ENCODE results near the gene SDK2. TPM values are rescaled to one million over a fixed set of nuclear protein-coding genes. Genes with fewer than 3 reads are reported as not detected.

The SDK2 gene
- total and polyA plus RNA-seq, 2 experiments from 2014 or later = 0.59 to 1.2 TPM

GRCh38 chr17:73349138-73349537 is 295.1 kb downstream of the SDK2 start:
- 53% methylated on average over 6 of the region's 6 CpGs for WGBS (ENCODE audit: low lambda C conversion rate, missing lambda C conversion rate)
- Histone ChIP-seq H3K4me2 (no peak overlapping the region), H3K36me3 (replicated peaks; ENCODE audit: insufficient read depth, low read depth) (no peaks in the 10 kb centered on the region), H4K20me1 (ENCODE audit: insufficient read depth, poor library complexity, severe bottlenecking) (no peaks in the 10 kb centered on the region), H3K9me2 (replicated peaks; ENCODE audit: insufficient read depth) (no peaks in the 10 kb centered on the region), H3K27ac (peak overlapping the region; percentile 93), H3K4me3 (no peak overlapping the region), H3K79me2 (no peaks in the 10 kb centered on the region), H3K9me3 (ENCODE audit: low read depth) (no peaks in the 10 kb centered on the region), H3K27me3 (no peaks in the 10 kb centered on the region), H3K4me1 (ENCODE audit: insufficient read depth) (peaks cover 39% of the 10 kb centered on the region), H2AFZ (no peak overlapping the region)
- TF ChIP-seq, protein P1, sequence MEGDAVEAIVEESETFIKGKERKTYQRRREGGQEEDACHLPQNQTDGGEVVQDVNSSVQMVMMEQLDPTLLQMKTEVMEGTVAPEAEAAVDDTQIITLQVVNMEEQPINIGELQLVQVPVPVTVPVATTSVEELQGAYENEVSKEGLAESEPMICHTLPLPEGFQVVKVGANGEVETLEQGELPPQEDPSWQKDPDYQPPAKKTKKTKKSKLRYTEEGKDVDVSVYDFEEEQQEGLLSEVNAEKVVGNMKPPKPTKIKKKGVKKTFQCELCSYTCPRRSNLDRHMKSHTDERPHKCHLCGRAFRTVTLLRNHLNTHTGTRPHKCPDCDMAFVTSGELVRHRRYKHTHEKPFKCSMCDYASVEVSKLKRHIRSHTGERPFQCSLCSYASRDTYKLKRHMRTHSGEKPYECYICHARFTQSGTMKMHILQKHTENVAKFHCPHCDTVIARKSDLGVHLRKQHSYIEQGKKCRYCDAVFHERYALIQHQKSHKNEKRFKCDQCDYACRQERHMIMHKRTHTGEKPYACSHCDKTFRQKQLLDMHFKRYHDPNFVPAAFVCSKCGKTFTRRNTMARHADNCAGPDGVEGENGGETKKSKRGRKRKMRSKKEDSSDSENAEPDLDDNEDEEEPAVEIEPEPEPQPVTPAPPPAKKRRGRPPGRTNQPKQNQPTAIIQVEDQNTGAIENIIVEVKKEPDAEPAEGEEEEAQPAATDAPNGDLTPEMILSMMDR (IDR thresholded peaks at IDR 0.05; ENCODE audit: poor library complexity) = no peak
- peak; percentile 66 for DNase-seq (ENCODE audit: low spot score)

DNA sequence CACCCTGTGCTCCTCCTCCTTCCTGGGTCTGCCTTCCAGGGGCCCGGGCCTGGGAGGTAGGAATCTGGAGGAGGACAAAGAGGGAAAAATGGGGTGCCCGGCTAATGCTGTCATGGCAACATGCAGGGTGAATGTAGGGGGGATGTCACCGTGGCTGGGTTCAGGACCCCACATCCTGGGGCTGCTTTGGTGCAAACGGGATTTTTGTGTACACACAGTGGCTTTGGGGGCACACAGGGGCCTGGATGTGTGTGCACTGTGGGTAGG is 295.5 kb downstream of the SDK2 start:
- peaks cover 42% of the 10 kb centered on the region for H3K4me1 ChIP-seq (ENCODE audit: insufficient read depth)
- no peaks in the 10 kb centered on the region for H3K9me2 ChIP-seq (replicated peaks; ENCODE audit: insufficient read depth)
- no peaks in the 10 kb centered on the region for H3K36me3 ChIP-seq (replicated peaks; ENCODE audit: insufficient read depth, low read depth)
- 53% methylated on average over 4 of the region's 4 CpGs for WGBS (ENCODE audit: low lambda C conversion rate, missing lambda C conversion rate)
- no peak overlapping the region for H2AFZ ChIP-seq
- H3K27me3 ChIP-seq = no peaks in the 10 kb centered on the region
- no peaks in the 10 kb centered on the region for H3K9me3 ChIP-seq (ENCODE audit: low read depth)
- no peaks in the 10 kb centered on the region for H3K79me2 ChIP-seq
- no peaks in the 10 kb centered on the region for H4K20me1 ChIP-seq (ENCODE audit: insufficient read depth, poor library complexity, severe bottlenecking)
- no peak overlapping the region for H3K4me2 ChIP-seq
- TF ChIP-seq, protein P1 (IDR thresholded peaks at IDR 0.05; ENCODE audit: poor library complexity) = no peak
- TF ChIP-seq EZH2 (IDR thresholded peaks at IDR 0.05; ENCODE audit: borderline replicate concordance) = no peak
- TF ChIP-seq EZH2phosphoT487 (IDR thresholded peaks at IDR 0.05; ENCODE audit: low read depth, severe bottlenecking, unreplicated experiment) = no peak
- DNase-seq (ENCODE audit: low spot score) = no peak
- H3K27ac ChIP-seq = peak overlapping the region; percentile 93
- no peak overlapping the region for H3K4me3 ChIP-seq

DNA sequence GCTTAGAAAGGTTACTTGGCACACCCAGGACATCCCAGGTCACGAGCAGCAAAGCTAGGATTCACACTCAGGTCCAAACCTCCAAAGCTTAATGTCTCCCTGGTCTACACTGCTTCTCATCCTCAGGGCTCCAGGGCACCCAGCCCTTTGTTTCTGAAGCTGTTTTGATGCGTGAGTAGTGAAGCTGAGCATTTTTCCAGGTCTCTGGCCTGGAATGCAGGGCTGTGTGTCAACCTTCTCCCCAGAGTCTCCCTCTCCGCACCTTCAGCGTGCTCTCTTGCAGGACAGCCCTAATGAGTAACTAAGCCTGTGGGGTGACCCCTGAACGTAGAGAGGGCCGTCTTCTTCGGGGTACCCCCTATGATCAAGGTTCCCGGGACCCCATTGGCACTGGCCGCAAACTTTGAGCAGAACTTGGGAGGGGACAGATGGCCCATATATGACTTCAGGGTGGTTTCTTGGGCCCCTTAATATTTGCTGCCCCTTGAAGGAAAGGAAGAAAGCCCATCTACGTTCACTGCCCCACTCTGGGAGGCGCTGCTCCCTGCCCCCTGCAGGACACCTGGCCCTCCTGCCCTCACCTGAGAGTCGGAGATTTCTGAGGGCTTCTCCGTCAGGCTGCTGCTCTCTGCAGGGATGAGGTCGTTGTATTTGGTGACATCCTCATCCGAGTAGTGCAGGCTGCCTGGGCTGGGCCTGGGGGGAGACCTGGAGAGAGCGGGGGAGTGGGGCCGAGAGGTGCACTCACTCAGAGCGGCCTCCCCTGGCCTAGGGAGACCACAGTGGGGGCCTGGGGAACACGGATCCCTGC is 296.0 kb downstream of the SDK2 start:
- Histone ChIP-seq H3K27ac (peak overlapping the region; percentile 93), H4K20me1 (ENCODE audit: insufficient read depth, poor library complexity, severe bottlenecking) (no peaks in the 10 kb centered on the region), H3K4me1 (ENCODE audit: insufficient read depth) (peaks cover 46% of the 10 kb centered on the region), H3K4me3 (no peak overlapping the region), H3K27me3 (no peaks in the 10 kb centered on the region), H3K9me3 (ENCODE audit: low read depth) (no peaks in the 10 kb centered on the region), H3K36me3 (replicated peaks; ENCODE audit: insufficient read depth, low read depth) (no peaks in the 10 kb centered on the region), H3K79me2 (no peaks in the 10 kb centered on the region), H2AFZ (no peak overlapping the region), H3K9me2 (replicated peaks; ENCODE audit: insufficient read depth) (no peaks in the 10 kb centered on the region), H3K4me2 (no peak overlapping the region)
- DNase-seq (ENCODE audit: low spot score) = no peak
- TF ChIP-seq EZH2phosphoT487 (IDR thresholded peaks at IDR 0.05; ENCODE audit: low read depth, severe bottlenecking, unreplicated experiment) (no peak), EZH2 (IDR thresholded peaks at IDR 0.05; ENCODE audit: borderline replicate concordance) (no peak)
- TF ChIP-seq, protein P1 (IDR thresholded peaks at IDR 0.05; ENCODE audit: poor library complexity) = no peak
- 86% methylated on average over 15 of the region's 19 CpGs for WGBS (ENCODE audit: low lambda C conversion rate, missing lambda C conversion rate)

Data from hepatocyte (in vitro differentiated cells).